H1 (cell line): ENCODE measurements around the gene HNRNPA3. TPM values are rescaled to one million over a fixed set of nuclear protein-coding genes. Genes with fewer than 3 reads are reported as not detected.

Experiments used
- CTCF ChIA-PET: fragments of 300-600 bp; sonication (Branson Sonifier 250); formaldehyde crosslinking; loops from one replicate; lab custom pipeline; 2021; ENCODE audit not compliant: partially characterized antibody; lab: Charles Lee
- POLR2A ChIA-PET: fragments of 300-600 bp; sonication (Branson Sonifier 250); formaldehyde crosslinking; loops from one replicate; lab custom pipeline; 2021; ENCODE audit warnings: inconsistent platforms; ENCODE audit not compliant: partially characterized antibody; lab: Charles Lee
- DNase-seq, 2 experiments: peaks; one replicate each; pipeline versions ENCODE4 v3.0.0 to v3.0.0-alpha.2; 2010 to 2022; ENCODE audit warnings: low spot score in 2 of 2, low read depth in 1 of 2, mixed read lengths in 1 of 2
- FAIRE-seq: peaks from 2 replicates; lab custom pipeline; 2011; peaks lifted over from hg19 to GRCh38; lab: Jason Lieb, UNC
- H2AFZ ChIP-seq: 2 replicates; pipeline ENCODE4 v1.8.1; 2012; ENCODE audit warnings: low read length, inconsistent platforms
- H2AK5ac ChIP-seq: 2 replicates; pipeline ENCODE4 v1.6.1; 2013; ENCODE audit warnings: low read depth, low read length
- H2BK120ac ChIP-seq: replicated peaks from 2 replicates; pipeline ENCODE3; 2013; ENCODE audit warnings: low read depth, low read length, inconsistent platforms
- H2BK12ac ChIP-seq: 2 replicates; pipeline ENCODE4 v1.6.1; 2013; ENCODE audit warnings: low read depth, low read length
- H2BK15ac ChIP-seq: 2 replicates; pipeline ENCODE4 v1.6.1; 2013; ENCODE audit warnings: low read length
- H2BK20ac ChIP-seq: 2 replicates; pipeline ENCODE4 v1.6.1; 2013; ENCODE audit warnings: low read length
- H2BK5ac ChIP-seq: 2 replicates; pipeline ENCODE4 v1.6.1; 2013; ENCODE audit warnings: low read depth, low read length
- H3K14ac ChIP-seq: 2 replicates; pipeline ENCODE4 v1.6.1; 2013; ENCODE audit warnings: inconsistent platforms; ENCODE audit not compliant: insufficient read length
- H3K18ac ChIP-seq: 2 replicates; pipeline ENCODE4 v1.6.1; 2013; ENCODE audit warnings: low read length; ENCODE audit errors: extremely low read depth
- H3K23ac ChIP-seq: 2 replicates; pipeline ENCODE4 v1.6.1; 2013; ENCODE audit warnings: inconsistent platforms; ENCODE audit not compliant: insufficient read length
- H3K23me2 ChIP-seq: 2 replicates; pipeline ENCODE4 v1.6.1; 2013; ENCODE audit warnings: low read depth, low read length
- H3K27ac ChIP-seq: 2 replicates; pipeline ENCODE4 v1.6.1; 2011; ENCODE audit warnings: low read depth, low read length, inconsistent platforms
- H3K27me3 ChIP-seq, 4 experiments: replicated peaks in 1 of 4; 1 replicate in 1 of 4; 2 replicates in 3 of 4; pipeline versions ENCODE4 v1.6.1 to v1.8.1; 2011 to 2013; ENCODE audit warnings: low read length in 3 of 4, mild to moderate bottlenecking in 3 of 4, inconsistent platforms in 2 of 4, mixed read lengths in 2 of 4, moderate library complexity in 1 of 4; ENCODE audit not compliant: control insufficient read depth in 3 of 4, insufficient read depth in 3 of 4; ENCODE audit errors: extremely low read depth in 1 of 4
- H3K36me3 ChIP-seq, 4 experiments: 2 replicates each; pipeline versions ENCODE4 v1.6.1 to v1.8.1; 2011 to 2013; ENCODE audit warnings: mild to moderate bottlenecking in 4 of 4, low read length in 3 of 4, moderate library complexity in 2 of 4, control low read depth in 1 of 4, inconsistent platforms in 1 of 4; ENCODE audit not compliant: insufficient read depth in 4 of 4, control insufficient read depth in 2 of 4
- H3K4ac ChIP-seq: replicated peaks from 2 replicates; pipeline ENCODE3; 2013; ENCODE audit warnings: low read length, low read depth, mixed read lengths, inconsistent platforms; ENCODE audit not compliant: insufficient read length
- H3K4me1 ChIP-seq, 4 experiments: replicated peaks in 1 of 4; 1 replicate in 1 of 4; 2 replicates in 3 of 4; pipeline versions ENCODE4 v1.6.1 to v1.8.1; 2011 to 2013; ENCODE audit warnings: low read length in 3 of 4, inconsistent platforms in 2 of 4, mixed read lengths in 1 of 4; ENCODE audit not compliant: insufficient read depth in 4 of 4, control insufficient read depth in 3 of 4
- H3K4me2 ChIP-seq, 2 experiments: 2 replicates each; pipeline versions ENCODE4 v1.6.1 to v1.8.1; 2011 to 2013; ENCODE audit warnings: low read depth in 2 of 2, low read length in 2 of 2, control low read depth in 1 of 2, inconsistent platforms in 1 of 2, mild to moderate bottlenecking in 1 of 2; ENCODE audit not compliant: insufficient read depth in 1 of 2
- H3K4me3 ChIP-seq, 4 experiments: fragments of 200-600, 300-600 bp in 1 of 4; sonication (generic), shearing (Covaris generic), sonication (Bioruptor Twin) in 1 of 4; 2 replicates each; pipeline versions ENCODE4 v1.5.1 to v1.8.1; 2011 to 2016; ENCODE audit warnings: low read length in 4 of 4, low read depth in 3 of 4, control low read depth in 2 of 4, inconsistent platforms in 2 of 4, mild to moderate bottlenecking in 2 of 4, mixed read lengths in 1 of 4, moderate library complexity in 1 of 4; ENCODE audit not compliant: insufficient read depth in 2 of 4; ENCODE audit errors: extremely low read depth in 1 of 4
- H3K56ac ChIP-seq: replicated peaks from 2 replicates; pipeline ENCODE3; 2013; ENCODE audit warnings: low read depth, mild to moderate bottlenecking, mixed read lengths, low read length, inconsistent platforms; ENCODE audit not compliant: insufficient read length
- H3K79me1 ChIP-seq: 2 replicates; pipeline ENCODE4 v1.6.1; 2013; ENCODE audit warnings: low read depth, low read length, control low read depth
- H3K79me2 ChIP-seq, 2 experiments: 2 replicates each; pipeline versions ENCODE4 v1.6.1 to v1.8.1; 2012 to 2013; ENCODE audit warnings: low read length in 2 of 2, mild to moderate bottlenecking in 2 of 2, inconsistent platforms in 1 of 2; ENCODE audit not compliant: insufficient read depth in 2 of 2, control insufficient read depth in 1 of 2
- H3K9ac ChIP-seq, 4 experiments: replicated peaks in 1 of 4; 1 replicate in 1 of 4; 2 replicates in 3 of 4; pipeline versions ENCODE4 v1.6.1 to v1.8.1; 2011 to 2013; ENCODE audit warnings: low read depth in 3 of 4, low read length in 3 of 4, control low read depth in 2 of 4, mild to moderate bottlenecking in 2 of 4, moderate library complexity in 2 of 4, inconsistent platforms in 1 of 4; ENCODE audit errors: extremely low read depth in 1 of 4
- H3K9me3 ChIP-seq, 2 experiments: 2 replicates each; pipeline versions ENCODE4 v1.6.1 to v1.8.1; 2012 to 2013; ENCODE audit warnings: mild to moderate bottlenecking in 2 of 2, moderate library complexity in 2 of 2, control low read depth in 1 of 2, inconsistent platforms in 1 of 2, low read depth in 1 of 2, low read length in 1 of 2, mixed read lengths in 1 of 2; ENCODE audit not compliant: insufficient read depth in 2 of 2
- H4K20me1 ChIP-seq, 2 experiments: replicated peaks in 1 of 2; 2 replicates each; pipeline versions ENCODE3 to v1.8.1; 2011 to 2013; ENCODE audit warnings: inconsistent platforms in 2 of 2, low read length in 2 of 2, mild to moderate bottlenecking in 1 of 2; ENCODE audit not compliant: insufficient read depth in 2 of 2, control insufficient read depth in 1 of 2
- H4K5ac ChIP-seq: 2 replicates; pipeline ENCODE4 v1.6.1; 2013; ENCODE audit warnings: low read length, low read depth, mixed read lengths, inconsistent platforms; ENCODE audit not compliant: insufficient read length
- H4K8ac ChIP-seq: 2 replicates; pipeline ENCODE4 v1.8.0; 2013; ENCODE audit warnings: mild to moderate bottlenecking, moderate library complexity, low read length, inconsistent platforms; ENCODE audit not compliant: insufficient read depth; ENCODE audit errors: extremely low read depth
- H4K91ac ChIP-seq: replicated peaks from 2 replicates; pipeline ENCODE3; 2013; ENCODE audit warnings: low read length, mixed read lengths, inconsistent platforms; ENCODE audit not compliant: insufficient read length
- HDAC2 ChIP-seq, 2 experiments: fragments of 300-600 bp in 1 of 2; sonication (generic) in 1 of 2; IDR thresholded peaks; 2 replicates each; pipeline ENCODE4 v1.6.1; 2011 to 2012; ENCODE audit warnings: low read depth in 2 of 2, low read length in 2 of 2, mild to moderate bottlenecking in 2 of 2, moderate library complexity in 2 of 2, borderline replicate concordance in 1 of 2, inconsistent platforms in 1 of 2
- TCF12 ChIP-seq: IDR thresholded peaks from 2 replicates; pipeline ENCODE4 v1.6.1; 2011; ENCODE audit warnings: low read depth, mild to moderate bottlenecking, low read length
- polyA plus RNA-seq, 7 experiments: library from polyadenylated mRNA; depleted of rRNA in 3 of 7; stranded (reverse) in 5 of 7; unstranded in 2 of 7; fragments of >200 nt in 5 of 7; fragments of 200-250 nt in 2 of 7; gene quantifications; 1 replicate in 5 of 7; 2 replicates in 1 of 7; 4 replicates in 1 of 7; pipeline versions ENCODE4 v1.2.1 to v1.2.3, GENCODE V29; 2011 to 2013; ENCODE audit warnings: missing spikeins in 2 of 7, mixed read lengths in 2 of 7
- total RNA-seq: library from RNA; stranded (reverse); fragmentation: NEBNext Ultra II Directional; extraction: Animal tissue kit (Norgen Biotek cat#: 25700); gene quantifications from 2 replicates; pipeline ENCODE4 v1.2.1, GENCODE V29; 2021

The HNRNPA3 gene
- total and polyA plus RNA-seq, 2 of the 8 experiments (the other 6 are each of a cell fraction or from before 2014, with no cell fraction given) = 66.1 to 408 TPM

DNA sequence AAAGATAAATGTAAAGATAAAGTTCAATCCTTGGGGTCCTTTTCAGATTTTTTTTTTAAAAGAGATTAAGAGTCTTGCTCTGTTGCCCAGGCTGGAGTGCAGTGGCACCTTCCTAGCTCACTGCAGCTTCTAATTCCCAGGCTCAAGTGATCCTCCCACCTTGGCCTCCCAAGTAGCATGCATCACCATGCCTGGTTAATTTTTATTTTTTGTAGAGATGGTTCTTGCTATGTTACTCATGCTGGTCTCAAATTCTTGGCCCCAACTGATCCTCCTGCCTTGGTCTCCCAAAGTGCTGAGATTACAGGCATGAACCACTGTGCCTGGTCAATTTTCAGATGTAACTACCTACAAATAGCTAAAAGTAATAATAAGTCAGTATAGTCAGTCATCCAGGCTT, 30.9 kb downstream of the HNRNPA3 start:
- Histone ChIP-seq H2BK15ac (no peak overlapping the region), H2AK5ac (no peak overlapping the region), H3K14ac (no peak overlapping the region), H4K91ac (no peak overlapping the region), H3K27ac (no peak overlapping the region), H4K20me1 (peaks cover 2 to 11% of the 10 kb centered on the region in 2 experiments), H3K23me2 (0 out of 2 replicates have a peak, but pooled peaks cover 1% of the 10 kb centered on the region), H3K4me3 (no peak overlapping the region), H2AFZ (no peak overlapping the region), H3K27me3 (no peaks in the 10 kb centered on the region), H2BK5ac (no peak overlapping the region), H2BK20ac (no peak overlapping the region), H3K4me2 (no peak overlapping the region), H3K79me1 (peaks cover 14% of the 10 kb centered on the region), H3K9me3 (no peaks in the 10 kb centered on the region), H4K5ac (no peak overlapping the region), H3K4ac (no peak overlapping the region), H3K4me1 (peaks cover 2 to 9% (median 5%) of the 10 kb centered on the region in 4 experiments; a peak in 5 of 7 replicates), H2BK12ac (no peak overlapping the region), H3K9ac (no peak overlapping the region), H3K36me3 (no peaks in the 10 kb centered on the region), H2BK120ac (no peak overlapping the region), H3K56ac (no peak overlapping the region), H3K18ac (no peak overlapping the region), H3K23ac (no peak overlapping the region), H4K8ac (no peak overlapping the region), H3K79me2 (peaks cover 7 to 91% of the 10 kb centered on the region in 2 experiments)
- CTCF ChIA-PET = interaction anchor here (1.0 to 1.5 kb wide), 4 partner anchors 11 to 173 kb away, joined by 3 to 9 read pairs (median 4); no protein-coding TSS in a partner anchor
- DNase-seq (no peak), FAIRE-seq (no peak)
- TF ChIP-seq TCF12 (no peak), HDAC2 (IDR thresholded peaks at IDR 0.05; ENCODE audit: borderline replicate concordance in 1 of 2, low read depth in 2 of 2, low read length in 2 of 2) (no peak)
- POLR2A ChIA-PET = interaction anchor here (0.8 to 1.7 kb wide), 2 partner anchors 11 to 22 kb away, joined by 4 read pairs; partner anchors contain the start of gene NFE2L2
